K562 (cell line): Measurements from ENCODE around the gene ZNF385C. TPM values are rescaled to one million over a fixed set of nuclear protein-coding genes. Genes with fewer than 3 reads are reported as not detected.

ENCODE experiments used
- ATAC-seq: fragments of 200-7000 bp; cut with Tn5 transposase; 3 replicates; pipeline ENCODE4 v1.9.1; 2020; ENCODE audit warnings: moderate library complexity
- BruUV-seq: library from RNA; stranded (reverse); fragments of 400-500 nt; replicated peaks from 2 replicates; lab custom pipeline; 2021; lab: Mats Ljungman, UMichigan
- CTCF ChIA-PET: fragments of 300-600 bp; formaldehyde crosslinking; extraction: SDS; loops from one replicate; lab custom pipeline; 2021; ENCODE audit warnings: low intra/inter-chr PET ratio; lab: Yijun Ruan, JAX
- POLR2A ChIA-PET: fragments of 300-600, 350-650 bp; sonication (Branson Sonifier 250); formaldehyde crosslinking; extraction: SDS; loops from one replicate; lab custom pipeline; 2021; ENCODE audit warnings: antibody characterized with exemption, inconsistent platforms; lab: Yijun Ruan, JAX
- DNase-seq, 4 experiments: peaks; one replicate each; pipeline versions ENCODE4 v3.0.0 to v3.0.0-alpha.2; 2011 to 2018; ENCODE audit warnings: low spot score in 3 of 4, mixed read lengths in 3 of 4; ENCODE audit errors: extremely low read depth in 1 of 4
- FAIRE-seq: peaks from 2 replicates; lab custom pipeline; 2011; peaks lifted over from hg19 to GRCh38; lab: Jason Lieb, UNC
- H2AFZ ChIP-seq: 2 replicates; pipeline ENCODE4 v1.6.0; 2011; ENCODE audit warnings: low read depth, low read length, control low read depth, inconsistent platforms
- H3K27ac ChIP-seq: fragments of 200-600 bp; 3 replicates; pipeline ENCODE4 v1.8.0; 2011; ENCODE audit warnings: low read depth, mild to moderate bottlenecking, control low read depth, inconsistent platforms, low read length, moderate library complexity, mixed read lengths; ENCODE audit errors: extremely low read depth
- H3K27me3 ChIP-seq, 2 experiments: fragments of 300-600 bp in 1 of 2; 2 replicates in 1 of 2; 3 replicates in 1 of 2; pipeline versions ENCODE4 v1.6.0 to v1.8.0; 2011; ENCODE audit warnings: inconsistent platforms in 2 of 2, low read length in 2 of 2, mild to moderate bottlenecking in 1 of 2, mixed read lengths in 1 of 2, moderate library complexity in 1 of 2; ENCODE audit not compliant: control insufficient read depth in 2 of 2, insufficient read depth in 2 of 2
- H3K36me3 ChIP-seq: fragments of 300-600 bp; 3 replicates; pipeline ENCODE4 v1.8.0; 2011; ENCODE audit warnings: mild to moderate bottlenecking, low read length, inconsistent platforms; ENCODE audit not compliant: control insufficient read depth, insufficient read depth
- H3K4me1 ChIP-seq, 2 experiments: fragments of 200-600 bp in 1 of 2; replicated peaks in 1 of 2; 2 replicates in 1 of 2; 3 replicates in 1 of 2; pipeline versions ENCODE4 v1.5.1 to v1.8.0; 2011; ENCODE audit warnings: inconsistent platforms in 2 of 2, low read length in 2 of 2, mild to moderate bottlenecking in 1 of 2, mixed read lengths in 1 of 2, moderate library complexity in 1 of 2; ENCODE audit not compliant: control insufficient read depth in 2 of 2, insufficient read depth in 2 of 2
- H3K4me2 ChIP-seq: 2 replicates; pipeline ENCODE4 v1.6.1; 2011; ENCODE audit warnings: low read length, control low read depth, inconsistent platforms, mixed read lengths; ENCODE audit not compliant: insufficient read depth
- H3K4me3 ChIP-seq: fragments of 200-600 bp; sonication (generic), shearing (Covaris generic); 2 replicates; pipeline ENCODE4 v1.5.1; 2016; ENCODE audit warnings: control low read depth, inconsistent platforms
- H3K79me2 ChIP-seq: fragments of 200-600 bp; 3 replicates; pipeline ENCODE4 v1.8.0; 2011; ENCODE audit warnings: low read length, inconsistent platforms; ENCODE audit not compliant: control insufficient read depth, insufficient read depth
- H3K9ac ChIP-seq, 2 experiments: 2 replicates each; pipeline versions ENCODE4 v1.6.0 to v1.6.1; 2011; ENCODE audit warnings: low read depth in 2 of 2, low read length in 2 of 2, control low read depth in 1 of 2, inconsistent platforms in 1 of 2, mild to moderate bottlenecking in 1 of 2, mixed read lengths in 1 of 2; ENCODE audit not compliant: insufficient read depth in 1 of 2
- H3K9me1 ChIP-seq: one replicate; pipeline ENCODE4 v1.6.0; 2011; ENCODE audit warnings: inconsistent platforms, mild to moderate bottlenecking, low read length, moderate library complexity; ENCODE audit not compliant: control insufficient read depth, insufficient read depth
- H3K9me3 ChIP-seq: replicated peaks from 2 replicates; pipeline ENCODE4 v1.5.1; 2011; ENCODE audit warnings: low read depth, low read length, inconsistent platforms; ENCODE audit not compliant: control insufficient read depth, insufficient read depth
- H4K20me1 ChIP-seq: replicated peaks from 2 replicates; pipeline ENCODE4 v1.6.1; 2011; ENCODE audit warnings: low read length, inconsistent platforms, mixed read lengths; ENCODE audit not compliant: control insufficient read depth, insufficient read depth
- BCOR ChIP-seq: fragments of 450-650 bp; IDR thresholded peaks from 2 replicates; pipeline ENCODE4 v1.6.1; 2016
- CCNT2 ChIP-seq: IDR thresholded peaks from 2 replicates; pipeline ENCODE4 v1.6.1; 2011; ENCODE audit warnings: borderline replicate concordance, low read depth, mild to moderate bottlenecking, moderate library complexity, mixed read lengths, low read length; ENCODE audit not compliant: insufficient read length; ENCODE audit errors: extremely low read depth
- COPS2 ChIP-seq: fragments of 450-650 bp; conservative IDR thresholded peaks from 2 replicates; pipeline ENCODE4 v1.6.1; 2016; ENCODE audit warnings: mild to moderate bottlenecking, moderate library complexity
- CREM ChIP-seq: IDR thresholded peaks from 2 replicates; pipeline ENCODE4 v1.6.1; 2014; ENCODE audit warnings: antibody characterized with exemption, low read depth
- ESRRA ChIP-seq: fragments of 450-650 bp; IDR thresholded peaks from 2 replicates; pipeline ENCODE4 v1.6.1; 2014; ENCODE audit warnings: low read depth, mild to moderate bottlenecking, moderate library complexity, borderline replicate concordance
- FOXK2 ChIP-seq, 2 experiments: fragments of 450-650 bp; IDR thresholded peaks in 1 of 2; conservative IDR thresholded peaks in 1 of 2; 2 replicates each; pipeline ENCODE4 v1.6.1; 2016; ENCODE audit warnings: low read depth in 2 of 2, mild to moderate bottlenecking in 1 of 2
- GABPB2 ChIP-seq: fragments of 250-450 bp; sonication (Bioruptor Pico); conservative IDR thresholded peaks from 2 replicates; pipeline ENCODE4 v1.5.1; 2021; ENCODE audit warnings: mild to moderate bottlenecking
- GTF2F1 ChIP-seq: IDR thresholded peaks from 2 replicates; pipeline ENCODE4 v1.6.1; 2011; ENCODE audit warnings: low read depth, low read length, improper control_type of control experiment
- MAFF ChIP-seq: IDR thresholded peaks from 2 replicates; pipeline ENCODE4 v1.6.1; 2012; ENCODE audit warnings: low read length, improper control_type of control experiment
- MBD1 ChIP-seq: fragments of 250-450 bp; sonication (Bioruptor Pico); IDR thresholded peaks from 2 replicates; pipeline ENCODE4 v1.8.0; 2022; ENCODE audit warnings: inconsistent platforms
- NR3C1 ChIP-seq: sonication (generic); formaldehyde crosslinking; IDR thresholded peaks from 2 replicates; pipeline ENCODE4 v1.8.1; 2022; ENCODE audit warnings: missing genetic modification reagents
- SMARCA4 ChIP-seq: fragments of 450-650 bp; IDR thresholded peaks from 2 replicates; pipeline ENCODE4 v1.6.1; 2016
- TCF3 ChIP-seq: sonication (generic); formaldehyde crosslinking; IDR thresholded peaks from 2 replicates; pipeline ENCODE4 v1.4.0; 2020; ENCODE audit warnings: mild to moderate bottlenecking, missing genetic modification reagents
- XRCC3 ChIP-seq: fragments of 450-650 bp; IDR thresholded peaks from 2 replicates; pipeline ENCODE4 v1.6.1; 2017; ENCODE audit warnings: mild to moderate bottlenecking, moderate library complexity
- ZBTB1 ChIP-seq: sonication (generic); formaldehyde crosslinking; IDR thresholded peaks from 2 replicates; pipeline ENCODE4 v1.8.1; 2023; ENCODE audit warnings: missing genetic modification reagents, low read depth, mild to moderate bottlenecking, borderline replicate concordance
- ZBTB12 ChIP-seq: fragments of 250-450 bp; sonication (Bioruptor Pico); IDR thresholded peaks from 2 replicates; pipeline ENCODE4 v1.4.0; 2020
- ZBTB8A ChIP-seq: fragments of 450-650 bp; IDR thresholded peaks from 2 replicates; pipeline ENCODE4 v1.6.1; 2018; ENCODE audit warnings: mild to moderate bottlenecking, moderate library complexity; ENCODE audit not compliant: partially characterized antibody
- ZNF174 ChIP-seq: fragments of 250-450 bp; sonication (Bioruptor Pico); IDR thresholded peaks from 2 replicates; pipeline ENCODE4 v1.4.0; 2020; ENCODE audit warnings: mild to moderate bottlenecking
- ZNF431 ChIP-seq: sonication (generic); formaldehyde crosslinking; IDR thresholded peaks from 2 replicates; pipeline ENCODE4 v1.8.0; 2022; ENCODE audit warnings: mild to moderate bottlenecking, missing genetic modification reagents
- ZNF707 ChIP-seq: fragments of 250-450 bp; sonication (Bioruptor Pico); conservative IDR thresholded peaks from 2 replicates; pipeline ENCODE4 v1.8.0; 2022; ENCODE audit warnings: inconsistent platforms, mild to moderate bottlenecking, moderate library complexity
- WGBS: fragments of 100-300 bp; shearing (Covaris generic); methylation state at CpG from one replicate; pipeline ENCODE4 v1.1.6; 2016; ENCODE audit warnings: low coverage, mixed read lengths; ENCODE audit not compliant: insufficient coverage; ENCODE audit errors: missing lambda C conversion rate; 5-methylcytosine and 5-hydroxymethylcytosine counted together
- in situ Hi-C: fragments of 300-500 bp; cut with MboI; formaldehyde crosslinking; loops from 4 replicates; pipeline ENCODE4 v1.15.0; 2018; ENCODE audit warnings: inconsistent platforms, mixed read lengths
- intact Hi-C: fragments of 100-400 bp; cut with micrococcal nuclease; formaldehyde crosslinking; loops from 2 replicates; pipeline ENCODE4 v1.14.2; 2022
- polyA plus RNA-seq, 8 experiments: library from polyadenylated mRNA; depleted of rRNA in 4 of 8; stranded (reverse) in 5 of 8; unstranded in 3 of 8; fragments of >200 nt; fragmentation: Nextera tagmentation in 2 of 8; fragmentation: Illumina TruSeq in 1 of 8; extraction: Ambion mirVana in 2 of 8; extraction: Trizol in 1 of 8; gene quantifications; 2 replicates each; pipeline versions ENCODE4 v1.2.1 to v1.2.3, GENCODE V29; 2011 to 2014; ENCODE audit warnings: inconsistent platforms in 1 of 8, missing spikeins in 1 of 8
- total RNA-seq, 7 experiments: library from RNA; depleted of rRNA in 6 of 7; stranded (reverse); fragments of >200 nt in 6 of 7; fragmentation: Illumina TruSeq in 2 of 7; extraction: Trizol in 2 of 7; gene quantifications; 2 replicates each; pipeline versions ENCODE4 v1.2.1 to v1.2.3, GENCODE V29; 2011 to 2021; ENCODE audit warnings: low replicate concordance in 1 of 7

ZNF385C gene
- total and polyA plus RNA-seq, 9 of the 15 experiments (the other 6 are each of a cell fraction or from before 2014, with no cell fraction given) = 0.03 to 0.35 (median 0.18) TPM; not detected in 1

GRCh38 chr17:42018988-42019387 lies 79.3 kb downstream of the ZNF385C start:
- Histone ChIP-seq H3K4me3 (no peak overlapping the region), H3K27me3 (no peaks in the 10 kb centered on the region), H3K9me1 (no peaks in the 10 kb centered on the region), H2AFZ (peak overlapping the region; percentile 93; the same call in 1 of the 2 replicates), H3K4me1 (peaks cover 32 to 37% of the 10 kb centered on the region in 2 experiments), H3K4me2 (no peak overlapping the region), H3K9ac (peak overlapping the region in 1 of 2 experiments; percentile 99; a peak in 2 of 4 replicates), H3K36me3 (peaks cover 50% of the 10 kb centered on the region), H4K20me1 (peaks cover 5% of the 10 kb centered on the region; the same call in 1 of the 2 replicates), H3K9me3 (no peaks in the 10 kb centered on the region), H3K79me2 (peaks cover 62% of the 10 kb centered on the region), H3K27ac (peak overlapping the region; percentile 98; the same call in 1 of the 3 replicates)
- DNase-seq (no peak), FAIRE-seq (no peak), ATAC-seq (no peak)
- whole genome bisulfite sequencing = 74% methylated on average over 4 of the region's 4 CpGs
- CTCF ChIA-PET = no interaction called here
- intact Hi-C loops = no loop called here
- BruUV-seq = no TSS peak
- POLR2A ChIA-PET = interaction anchor here (0.9 to 4.3 kb wide), 9 partner anchors 8 to 53 kb away, joined by 3 to 37 read pairs (median 5); no protein-coding TSS in a partner anchor
- in situ Hi-C loops = no loop called here
- TF ChIP-seq ZNF431 = no peak
- TF ChIP-seq ESRRA = no peak
- TF ChIP-seq XRCC3 = no peak
- peak; percentile 58 for TF ChIP-seq BCOR
- TF ChIP-seq GABPB2 (CRISPR knock-in tag) = no peak
- TF ChIP-seq ZBTB8A = no peak
- no peak for TF ChIP-seq ZNF707
- 0 out of 4 replicates have a peak, but pooled peaks of 1 of the 2 experiments have one; percentile 12 for TF ChIP-seq FOXK2 (conservative IDR thresholded peaks at IDR 0.05 in 1 of 2, IDR thresholded peaks at IDR 0.05 in 1 of 2; ENCODE audit: low read depth in 2 of 2)
- no peak for TF ChIP-seq ZBTB12 (CRISPR knock-in tag)
- TF ChIP-seq CCNT2 = no peak
- TF ChIP-seq MBD1 (CRISPR knock-in tag) = 0 out of 2 replicates have a peak, but pooled peaks have one; percentile 2
- no peak for TF ChIP-seq TCF3 (CRISPR knock-in tag)
- TF ChIP-seq NR3C1 (CRISPR knock-in tag) = no peak
- TF ChIP-seq COPS2 = no peak
- no peak for TF ChIP-seq MAFF
- TF ChIP-seq ZNF174 (CRISPR knock-in tag) = no peak
- TF ChIP-seq SMARCA4 = no peak
- TF ChIP-seq ZBTB1 (CRISPR knock-in tag) = no peak
- TF ChIP-seq GTF2F1 = no peak
- TF ChIP-seq CREM = no peak
